ACC112 (cell line): ENCODE data around the gene CFDP1.

ENCODE experiments used
- H2AFZ ChIP-seq: fragments of 200-600 bp; sonication (generic); one replicate; pipeline ENCODE4 v1.6.0; 2017; ENCODE audit warnings: antibody characterized with exemption, low read length; ENCODE audit not compliant: unreplicated experiment
- H3K27ac ChIP-seq: fragments of 200-600 bp; sonication (generic); 2 replicates; pipeline ENCODE4 v1.5.1; 2014; ENCODE audit warnings: low read depth, mild to moderate bottlenecking, antibody characterized with exemption, low read length, moderate library complexity
- H3K27me3 ChIP-seq: fragments of 200-600 bp; sonication (generic); 2 replicates; pipeline ENCODE4 v1.6.1; 2014; ENCODE audit warnings: mild to moderate bottlenecking, antibody characterized with exemption, low read length, moderate library complexity, mixed read lengths; ENCODE audit not compliant: insufficient read depth
- H3K36me3 ChIP-seq: fragments of 200-600 bp; sonication (generic); 2 replicates; pipeline ENCODE4 v1.6.1; 2016; ENCODE audit warnings: mild to moderate bottlenecking, antibody characterized with exemption, low read length, moderate library complexity, mixed read lengths; ENCODE audit not compliant: insufficient read depth
- H3K4me1 ChIP-seq: fragments of 200-600 bp; sonication (generic); one replicate; pipeline ENCODE4 v1.6.1; 2016; ENCODE audit warnings: low read length, mixed read lengths; ENCODE audit not compliant: insufficient read depth, unreplicated experiment, control insufficient read depth
- H3K4me3 ChIP-seq: fragments of 200-600 bp; sonication (generic); 2 replicates; pipeline ENCODE4 v1.5.1; 2014; ENCODE audit warnings: mild to moderate bottlenecking, low read depth, low read length
- H3K79me2 ChIP-seq: fragments of 200-600 bp; sonication (generic); one replicate; pipeline ENCODE4 v1.6.0; 2016; ENCODE audit warnings: low read length; ENCODE audit not compliant: control insufficient read depth, unreplicated experiment, insufficient read depth

CFDP1 gene

DNA sequence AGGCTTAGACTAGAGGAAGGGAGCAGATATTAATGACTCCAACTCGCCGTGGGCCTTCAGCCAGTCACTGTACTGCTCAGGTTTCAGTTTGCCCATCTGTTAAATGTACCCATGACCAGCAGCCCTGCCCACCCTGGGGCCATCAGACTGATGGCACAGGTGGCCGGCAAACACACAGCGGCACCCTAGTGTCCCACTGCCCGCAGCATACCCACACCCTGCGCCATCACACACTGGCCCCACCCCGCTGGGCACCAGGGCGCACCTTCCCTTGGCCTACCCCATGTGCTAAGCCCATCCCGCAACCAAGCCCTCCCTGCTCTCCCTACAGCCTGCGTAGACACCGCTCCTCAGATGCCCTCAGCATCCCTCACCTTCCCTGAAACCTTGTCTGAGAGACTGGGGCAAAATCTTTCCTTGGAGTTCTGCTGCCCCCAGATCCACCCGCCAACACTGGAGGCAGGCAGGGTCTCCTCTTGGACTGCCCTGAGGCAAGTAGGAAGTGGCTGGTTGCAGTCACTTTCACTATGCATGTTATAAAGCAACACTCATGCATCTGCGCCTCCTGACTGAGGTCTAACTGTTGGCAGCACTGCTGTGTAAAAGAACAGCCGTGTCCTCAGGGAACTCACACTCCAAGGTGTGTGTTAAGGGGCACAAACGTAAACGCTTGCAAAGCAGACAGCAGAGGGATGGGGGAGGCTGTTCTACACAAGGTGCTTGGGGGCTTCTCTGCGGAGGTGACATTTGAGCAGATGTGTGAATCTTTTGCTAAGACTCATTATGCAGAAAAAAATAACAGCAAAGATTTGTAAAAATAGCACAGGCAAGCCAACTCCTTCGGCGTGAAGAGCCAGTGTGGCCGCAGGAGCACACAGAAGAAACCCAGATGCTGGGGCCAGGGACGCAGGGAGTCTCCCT, 175.2 kb downstream of the CFDP1 start:
- H3K36me3 ChIP-seq = no peaks in the 10 kb centered on the region
- H3K4me1 ChIP-seq = peaks cover 70% of the 10 kb centered on the region
- H3K27me3 ChIP-seq = no peaks in the 10 kb centered on the region
- no peak overlapping the region for H3K4me3 ChIP-seq
- no peak overlapping the region for H2AFZ ChIP-seq
- peaks cover 94% of the 10 kb centered on the region for H3K79me2 ChIP-seq
- no peak overlapping the region for H3K27ac ChIP-seq

GRCh38 chr16:75256696-75257343, 176.5 kb downstream of the CFDP1 start:
- H3K36me3 ChIP-seq = no peaks in the 10 kb centered on the region
- H3K27ac ChIP-seq = peak overlapping the region; percentile 62
- no peak overlapping the region for H3K4me3 ChIP-seq
- H3K4me1 ChIP-seq = peaks cover 70% of the 10 kb centered on the region
- peaks cover 94% of the 10 kb centered on the region for H3K79me2 ChIP-seq
- H3K27me3 ChIP-seq = no peaks in the 10 kb centered on the region
- no peak overlapping the region for H2AFZ ChIP-seq

DNA sequence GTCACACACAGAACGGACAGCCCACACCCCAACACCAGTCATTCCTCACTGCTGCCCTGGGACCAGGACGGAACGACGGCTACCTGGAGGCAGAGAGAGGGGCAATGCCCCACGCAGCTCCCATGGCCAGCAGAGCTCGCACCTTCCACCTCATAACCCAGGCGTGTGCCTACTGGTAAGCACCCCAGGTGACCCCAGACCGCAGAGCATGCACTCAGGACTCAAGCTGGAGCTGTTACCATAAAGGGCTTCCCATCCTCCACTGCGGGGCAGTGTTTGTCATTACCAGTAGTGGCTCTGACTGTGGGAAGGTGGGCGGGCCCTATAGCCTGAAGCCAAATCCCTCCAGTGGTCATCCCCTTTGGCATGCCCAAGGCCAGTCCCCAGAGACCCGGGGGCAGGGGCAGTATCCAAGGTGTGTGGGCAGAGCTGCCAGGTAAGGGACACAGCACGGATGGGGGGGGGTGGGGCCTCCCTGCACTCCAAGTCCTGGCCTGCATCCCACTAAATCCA, 177.2 kb downstream of the CFDP1 start:
- no peak overlapping the region for H3K4me3 ChIP-seq
- H3K27ac ChIP-seq = peak overlapping the region; percentile 62
- peaks cover 70% of the 10 kb centered on the region for H3K4me1 ChIP-seq
- no peak overlapping the region for H2AFZ ChIP-seq
- H3K79me2 ChIP-seq = peaks cover 90% of the 10 kb centered on the region
- H3K36me3 ChIP-seq = no peaks in the 10 kb centered on the region
- H3K27me3 ChIP-seq = no peaks in the 10 kb centered on the region

- peaks cover 92% of the 10 kb centered on the region for H3K79me2 ChIP-seq
- H3K4me1 ChIP-seq = peaks cover 77% of the 10 kb centered on the region
- H3K36me3 ChIP-seq = no peaks in the 10 kb centered on the region
- no peaks in the 10 kb centered on the region for H3K27me3 ChIP-seq
- H3K4me3 ChIP-seq = peak overlapping the region; percentile 48; the same call in 1 of the 2 replicates
- H2AFZ ChIP-seq = no peak overlapping the region
- peak overlapping the region; percentile 74 for H3K27ac ChIP-seq
These were observed 178.9 kb downstream of the CFDP1 start for GRCh38 chr16:75254359-75254837.

DNA sequence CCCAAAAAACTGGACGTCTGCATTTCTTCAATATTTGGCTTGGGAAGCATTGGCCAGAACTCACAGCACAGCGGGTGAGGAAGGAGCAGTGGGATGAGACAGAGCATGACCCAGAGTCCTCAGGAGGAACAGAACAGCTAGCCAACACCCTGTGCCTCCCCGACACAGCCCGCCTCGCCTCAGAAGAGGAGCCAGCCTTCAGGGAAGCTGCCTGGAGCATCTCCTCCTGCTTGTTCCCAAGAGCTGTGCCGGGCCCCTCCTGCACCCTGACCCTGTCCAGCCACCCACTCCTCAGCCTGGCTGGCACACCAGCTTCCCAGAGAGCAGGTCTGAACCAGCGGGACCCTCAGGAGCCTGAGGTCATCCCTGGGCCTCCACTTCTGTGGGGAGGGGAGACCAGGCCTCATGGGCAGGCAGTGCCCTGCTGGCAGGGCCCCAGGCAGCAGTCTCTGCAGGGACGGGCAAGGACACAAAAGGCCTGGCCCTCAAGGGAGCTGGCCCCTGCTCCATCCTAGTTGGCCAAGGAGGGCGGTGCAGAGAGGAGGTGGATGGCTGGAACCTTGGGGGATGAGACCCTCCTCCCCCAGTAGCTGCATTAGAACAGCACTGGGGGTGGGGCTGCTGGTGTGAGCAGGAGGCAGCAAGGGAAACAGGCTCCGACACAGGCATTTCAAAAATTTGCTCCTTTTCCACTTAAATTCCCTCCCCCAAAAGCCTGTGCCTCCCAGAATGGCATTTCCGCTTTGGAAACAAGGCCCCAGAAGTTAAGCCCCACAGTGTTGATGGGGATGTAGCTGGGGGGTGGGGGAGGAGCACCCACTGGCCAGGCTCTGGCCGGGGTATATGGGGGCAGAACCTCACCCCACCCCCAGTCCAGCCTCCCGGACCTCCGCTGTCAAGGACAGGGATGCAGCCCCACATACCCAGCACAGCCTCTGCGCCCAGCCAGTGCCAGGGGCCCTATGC, 180.1 kb downstream of the CFDP1 start:
- H3K4me1 ChIP-seq = peaks cover 80% of the 10 kb centered on the region
- peaks cover 92% of the 10 kb centered on the region for H3K79me2 ChIP-seq
- no peak overlapping the region for H2AFZ ChIP-seq
- H3K36me3 ChIP-seq = no peaks in the 10 kb centered on the region
- H3K27ac ChIP-seq = peak overlapping the region; percentile 74
- H3K4me3 ChIP-seq = peak overlapping the region; percentile 48
- no peaks in the 10 kb centered on the region for H3K27me3 ChIP-seq

DNA sequence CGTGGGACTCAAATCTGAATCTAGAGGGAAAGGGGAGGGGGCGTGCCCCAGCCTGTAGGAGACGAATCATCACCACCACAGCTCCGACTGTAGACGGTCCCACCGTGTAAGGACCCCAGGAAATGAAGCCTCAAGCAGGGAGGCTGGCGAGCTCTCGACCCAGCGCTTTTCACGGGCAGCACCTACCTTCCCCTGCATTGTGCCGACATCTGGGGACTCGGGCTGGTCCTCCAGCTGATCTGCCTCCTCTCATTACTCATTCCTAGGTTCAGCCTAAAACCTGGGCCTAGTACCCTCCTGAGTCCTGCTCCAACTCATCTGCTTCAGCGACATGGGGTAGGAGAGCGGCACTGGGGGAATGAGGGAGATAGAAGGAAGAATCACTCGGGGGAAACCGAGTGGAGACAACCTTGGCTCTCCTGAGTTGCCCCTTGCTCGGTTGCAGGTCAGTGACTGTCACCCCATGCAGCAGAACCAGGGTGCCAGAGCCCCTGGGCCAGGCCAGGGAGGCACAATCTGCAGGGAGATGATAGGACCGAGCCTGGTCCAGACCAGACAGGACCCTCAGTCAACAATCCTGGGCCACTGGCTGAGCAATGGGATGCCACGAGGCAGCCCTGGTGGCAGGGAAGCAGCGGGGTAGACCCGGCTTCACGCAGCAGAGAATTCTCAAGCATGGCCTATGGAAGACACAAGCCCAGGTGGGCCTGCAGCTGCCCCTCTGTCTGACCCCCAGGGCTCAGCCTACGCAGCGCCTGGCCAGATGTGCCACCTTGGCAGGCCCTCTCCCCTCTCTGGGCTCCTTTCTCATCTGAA, 181.0 kb downstream of the CFDP1 start:
- Histone ChIP-seq H3K27me3 (no peaks in the 10 kb centered on the region), H3K36me3 (no peaks in the 10 kb centered on the region), H3K4me3 (peak overlapping the region; percentile 67), H3K79me2 (peaks cover 92% of the 10 kb centered on the region), H3K4me1 (peaks cover 81% of the 10 kb centered on the region), H2AFZ (no peak overlapping the region), H3K27ac (peak overlapping the region; percentile 74)

DNA sequence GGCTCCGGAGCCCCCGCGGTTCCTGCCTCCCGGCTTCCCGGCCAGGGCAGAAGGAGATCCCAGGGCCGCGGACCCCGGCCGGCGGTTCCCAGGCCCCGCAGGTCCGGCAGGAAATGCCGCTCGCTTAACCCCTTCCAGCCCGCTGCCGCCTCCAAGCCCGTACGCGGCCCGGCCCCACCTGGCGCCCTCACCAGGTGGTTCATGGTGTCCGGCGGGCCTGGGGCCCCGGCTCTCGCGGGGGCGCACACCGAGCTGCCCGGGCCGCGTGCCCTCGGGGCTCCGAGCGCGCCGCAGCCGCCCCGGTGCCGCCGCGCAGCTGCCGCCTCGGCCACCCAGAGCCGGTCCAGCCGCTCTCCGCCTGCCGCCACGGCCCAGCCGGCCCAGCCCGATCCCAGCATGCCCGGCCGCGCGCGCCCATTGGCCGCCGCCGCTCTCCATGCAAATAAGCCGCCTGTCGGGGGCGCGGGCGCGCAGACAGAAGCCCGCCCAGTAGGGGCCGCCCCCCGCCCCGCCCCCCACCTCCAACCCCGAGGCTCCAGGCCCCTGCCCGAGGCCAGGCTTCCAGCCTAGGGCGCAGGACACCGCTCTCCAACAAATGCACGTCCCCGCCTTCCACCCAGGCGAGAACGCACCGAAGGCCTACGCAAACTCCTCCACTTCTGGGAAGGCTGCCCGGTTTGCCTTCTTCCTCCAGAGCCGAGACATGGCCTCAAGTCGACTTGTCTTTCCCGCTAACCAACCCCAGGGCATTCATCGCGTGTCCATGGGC, 181.8 kb downstream of the CFDP1 start, which contains the start of gene BCAR1:
Gene BCAR1, minus strand, starts transcription at position 345 of the 769 bp plus-strand sequence. Its CDS starts 142 bp downstream, at position 203.
- Histone ChIP-seq H3K4me3 (peak within 1 kb of the TSS; percentile 89), H3K79me2 (peaks cover 92% of the 10 kb centered on the region), H3K27me3 (no peaks in the 10 kb centered on the region), H3K4me1 (peaks cover 81% of the 10 kb centered on the region), H3K27ac (peak within 1 kb of the TSS; percentile 98), H3K36me3 (no peaks in the 10 kb centered on the region), H2AFZ (no peak within 1 kb of the TSS)

DNA sequence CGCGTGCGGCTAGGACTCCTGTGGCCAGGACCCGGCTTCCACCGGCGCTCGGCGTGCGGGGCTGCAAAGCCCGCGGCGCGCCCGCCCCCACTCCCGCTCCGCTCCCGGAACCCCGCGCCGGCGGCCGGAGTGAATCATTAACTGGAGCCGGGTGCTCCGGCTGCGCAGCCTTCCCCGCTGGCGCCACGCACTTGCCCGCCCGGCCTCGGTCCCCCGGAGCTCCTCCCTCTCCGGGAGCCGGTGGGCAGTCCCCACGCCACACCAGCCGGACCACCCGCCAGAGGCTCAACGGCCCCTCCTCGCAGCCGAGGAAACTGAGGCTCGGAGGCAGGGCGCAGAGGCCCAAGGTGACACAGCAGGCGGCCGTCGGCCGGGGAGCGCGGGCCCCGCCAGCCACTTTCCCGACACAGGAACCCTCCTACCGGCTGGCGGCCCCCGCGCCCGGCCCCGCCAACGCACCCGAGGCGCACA, 182.5 kb downstream of the CFDP1 start:
- no peak overlapping the region for H2AFZ ChIP-seq
- H3K36me3 ChIP-seq = no peaks in the 10 kb centered on the region
- H3K27me3 ChIP-seq = no peaks in the 10 kb centered on the region
- peak overlapping the region; percentile 98 for H3K27ac ChIP-seq
- peaks cover 92% of the 10 kb centered on the region for H3K79me2 ChIP-seq
- peaks cover 81% of the 10 kb centered on the region for H3K4me1 ChIP-seq
- H3K4me3 ChIP-seq = peak overlapping the region; percentile 89
